BLaER1 (cell line): ENCODE data around the gene PSMB10.

Source experiments
- H3K27ac ChIP-seq: shearing (Covaris generic); formaldehyde crosslinking; 2 replicates; pipeline ENCODE4 v1.8.1; 2022
- H3K27me3 ChIP-seq: shearing (Covaris generic); formaldehyde crosslinking; 2 replicates; pipeline ENCODE4 v1.8.1; 2022
- H3K36me3 ChIP-seq: shearing (Covaris generic); formaldehyde crosslinking; 2 replicates; pipeline ENCODE4 v1.8.1; 2022
- H3K4me1 ChIP-seq: shearing (Covaris generic); formaldehyde crosslinking; 2 replicates; pipeline ENCODE4 v1.8.1; 2022
- H3K4me2 ChIP-seq: shearing (Covaris generic); formaldehyde crosslinking; 2 replicates; pipeline ENCODE4 v1.8.1; 2022
- H3K4me3 ChIP-seq: shearing (Covaris generic); formaldehyde crosslinking; 2 replicates; pipeline ENCODE4 v1.8.1; 2022
- H3K9ac ChIP-seq: shearing (Covaris generic); formaldehyde crosslinking; 2 replicates; pipeline ENCODE4 v1.8.1; 2022
- H3K9me3 ChIP-seq: shearing (Covaris generic); formaldehyde crosslinking; 2 replicates; pipeline ENCODE4 v1.8.1; 2022
- H4K20me1 ChIP-seq: shearing (Covaris generic); formaldehyde crosslinking; 2 replicates; pipeline ENCODE4 v1.8.1; 2022
- Cebpa-rat ChIP-seq: shearing (Covaris generic); IDR thresholded peaks from 2 replicates; pipeline ENCODE4 v1.8.1; 2022

The PSMB10 gene

DNA sequence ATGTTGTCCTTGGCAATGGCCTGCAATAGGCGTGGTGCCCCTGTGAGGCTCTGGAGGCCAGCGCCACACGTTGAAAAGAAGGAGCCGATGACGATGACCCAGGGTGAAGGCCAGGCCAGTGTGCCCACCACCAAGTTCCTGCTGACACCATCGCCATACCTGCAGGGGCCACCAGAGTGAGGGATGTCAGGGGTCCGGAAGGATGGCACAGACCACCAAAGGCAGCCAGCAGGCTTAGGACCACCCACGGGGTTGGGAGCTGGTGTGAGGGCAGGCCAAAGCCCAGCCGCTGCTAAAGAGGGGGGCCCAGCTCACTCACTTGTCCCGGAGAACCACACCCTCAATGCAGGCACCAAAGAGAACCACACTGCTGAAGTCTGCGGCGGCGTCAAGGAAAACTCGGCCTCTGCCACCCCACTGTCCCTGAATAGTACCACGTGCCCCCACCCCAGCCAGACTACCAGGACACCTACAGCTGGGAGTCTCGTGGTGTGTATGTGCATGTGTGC is 13.7 kb upstream of the PSMB10 start:
- no peak for TF ChIP-seq Cebpa-rat
- Histone ChIP-seq H3K36me3 (peaks cover 84% of the 10 kb centered on the region), H3K4me3 (no peak overlapping the region), H3K9ac (no peak overlapping the region), H3K27me3 (no peaks in the 10 kb centered on the region), H4K20me1 (peaks cover 9% of the 10 kb centered on the region; the same call in 1 of the 2 replicates), H3K27ac (no peak overlapping the region), H3K9me3 (no peaks in the 10 kb centered on the region), H3K4me1 (peaks cover 19% of the 10 kb centered on the region), H3K4me2 (no peak overlapping the region)

DNA sequence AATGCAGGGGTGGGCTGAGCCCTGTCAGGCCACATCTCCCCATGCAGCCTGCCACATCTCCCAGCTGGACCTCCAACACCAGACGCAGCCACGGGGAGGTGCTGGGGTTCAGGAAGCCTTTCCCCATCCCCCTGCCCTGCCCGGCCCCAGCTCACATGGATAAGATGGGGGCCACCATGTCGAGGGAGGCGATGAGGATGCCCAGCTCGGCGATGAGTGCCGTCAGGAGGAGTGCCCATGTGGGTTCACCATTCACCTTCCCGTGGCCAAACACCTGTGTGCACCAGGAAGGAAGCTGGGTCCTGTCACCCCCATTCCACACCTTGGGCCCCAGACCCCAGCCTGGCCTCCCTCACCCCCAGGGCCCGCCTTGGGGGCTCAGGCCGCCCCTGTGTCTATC is 13.0 kb upstream of the PSMB10 start:
- no peak for TF ChIP-seq Cebpa-rat
- peaks cover 19% of the 10 kb centered on the region for H3K4me1 ChIP-seq
- no peak overlapping the region for H3K27ac ChIP-seq
- H3K9me3 ChIP-seq: no peaks in the 10 kb centered on the region
- no peak overlapping the region for H3K9ac ChIP-seq
- no peak overlapping the region for H3K4me3 ChIP-seq
- no peaks in the 10 kb centered on the region for H3K27me3 ChIP-seq
- peaks cover 9% of the 10 kb centered on the region; the same call in 1 of the 2 replicates for H4K20me1 ChIP-seq
- peaks cover 84% of the 10 kb centered on the region for H3K36me3 ChIP-seq
- H3K4me2 ChIP-seq: no peak overlapping the region

- no peak for TF ChIP-seq Cebpa-rat
- Histone ChIP-seq H3K4me2 (no peak overlapping the region), H3K9me3 (no peaks in the 10 kb centered on the region), H3K4me1 (peaks cover 10% of the 10 kb centered on the region), H3K36me3 (peaks cover 90% of the 10 kb centered on the region), H3K27me3 (no peaks in the 10 kb centered on the region), H3K27ac (no peak overlapping the region), H3K9ac (no peak overlapping the region), H4K20me1 (peaks cover 9% of the 10 kb centered on the region; the same call in 1 of the 2 replicates), H3K4me3 (no peak overlapping the region)
Observed at GRCh38 chr16:67948015-67948414, 11.4 kb upstream of the PSMB10 start.

- Histone ChIP-seq H4K20me1 (peaks cover 9% of the 10 kb centered on the region; the same call in 1 of the 2 replicates), H3K9me3 (no peaks in the 10 kb centered on the region), H3K36me3 (peaks cover 97% of the 10 kb centered on the region), H3K9ac (0 out of 2 replicates have a peak overlapping the region, but pooled peaks have one; percentile 24), H3K27me3 (no peaks in the 10 kb centered on the region), H3K4me1 (peaks cover 15% of the 10 kb centered on the region), H3K4me3 (no peak overlapping the region), H3K27ac (peak overlapping the region; percentile 46), H3K4me2 (peak overlapping the region; percentile 42)
- no peak for TF ChIP-seq Cebpa-rat
Observed at GRCh38 chr16:67946966-67947558, 10.4 kb upstream of the PSMB10 start.

GRCh38 chr16:67946128-67946569 is 9.5 kb upstream of the PSMB10 start:
- H3K9ac ChIP-seq: 0 out of 2 replicates have a peak overlapping the region, but pooled peaks have one; percentile 24
- peaks cover 9% of the 10 kb centered on the region; the same call in 1 of the 2 replicates for H4K20me1 ChIP-seq
- no peaks in the 10 kb centered on the region for H3K27me3 ChIP-seq
- no peaks in the 10 kb centered on the region for H3K9me3 ChIP-seq
- H3K4me1 ChIP-seq: peaks cover 24% of the 10 kb centered on the region
- H3K27ac ChIP-seq: peak overlapping the region; percentile 46
- peak overlapping the region; percentile 42 for H3K4me2 ChIP-seq
- H3K4me3 ChIP-seq: no peak overlapping the region
- H3K36me3 ChIP-seq: peaks cover 90% of the 10 kb centered on the region
- no peak for TF ChIP-seq Cebpa-rat

DNA sequence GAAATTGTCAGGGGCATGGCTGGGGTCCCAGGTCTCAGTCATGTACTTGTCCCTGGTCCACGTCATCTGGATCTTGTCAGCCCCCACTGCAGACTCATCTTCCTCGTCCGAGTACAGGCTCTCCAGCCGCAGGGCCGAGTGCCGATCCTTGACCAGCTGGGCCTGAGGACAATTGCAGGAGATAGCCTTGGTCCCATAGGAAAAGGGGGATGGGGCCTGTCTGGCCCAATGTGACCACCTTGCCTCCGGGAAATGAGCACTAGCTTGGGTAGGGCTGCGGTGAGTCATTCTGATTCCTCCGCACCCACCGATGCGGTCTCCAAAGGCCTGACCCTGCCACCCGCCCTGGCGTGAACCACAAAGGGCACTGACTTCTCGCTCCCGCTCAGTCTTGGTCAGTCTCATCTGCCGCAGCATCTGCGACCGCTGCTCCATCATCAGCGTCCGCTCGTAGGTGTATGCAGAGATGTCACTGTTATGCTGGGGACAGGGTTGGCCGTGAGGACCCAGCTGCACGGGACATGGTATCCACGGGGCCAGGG is 8.8 kb upstream of the PSMB10 start:
- Histone ChIP-seq H3K9ac (no peak overlapping the region), H3K9me3 (no peaks in the 10 kb centered on the region), H3K36me3 (peaks cover 83% of the 10 kb centered on the region), H3K4me1 (peaks cover 31% of the 10 kb centered on the region), H3K4me3 (no peak overlapping the region), H3K27me3 (no peaks in the 10 kb centered on the region), H3K27ac (no peak overlapping the region), H4K20me1 (peaks cover 9% of the 10 kb centered on the region; the same call in 1 of the 2 replicates), H3K4me2 (no peak overlapping the region)
- no peak for TF ChIP-seq Cebpa-rat

GRCh38 chr16:67944690-67945391 is 8.2 kb upstream of the PSMB10 start:
- H4K20me1 ChIP-seq: peaks cover 9% of the 10 kb centered on the region; the same call in 1 of the 2 replicates
- no peak overlapping the region for H3K4me3 ChIP-seq
- no peak overlapping the region for H3K9ac ChIP-seq
- no peak overlapping the region for H3K27ac ChIP-seq
- peaks cover 77% of the 10 kb centered on the region for H3K36me3 ChIP-seq
- TF ChIP-seq Cebpa-rat: no peak
- H3K9me3 ChIP-seq: no peaks in the 10 kb centered on the region
- no peak overlapping the region for H3K4me2 ChIP-seq
- H3K4me1 ChIP-seq: peaks cover 38% of the 10 kb centered on the region
- H3K27me3 ChIP-seq: no peaks in the 10 kb centered on the region

- Histone ChIP-seq H3K27me3 (no peaks in the 10 kb centered on the region), H3K36me3 (peaks cover 69% of the 10 kb centered on the region), H3K9ac (no peak within 1 kb of the TSS), H3K4me2 (no peak within 1 kb of the TSS), H3K4me3 (no peak within 1 kb of the TSS), H3K27ac (0 out of 2 replicates have a peak within 1 kb of the TSS, but pooled peaks have one; percentile 26), H3K4me1 (peaks cover 45% of the 10 kb centered on the region), H4K20me1 (peaks cover 9% of the 10 kb centered on the region; the same call in 1 of the 2 replicates), H3K9me3 (no peaks in the 10 kb centered on the region)
- TF ChIP-seq Cebpa-rat: no peak
Observed at GRCh38 chr16:67943619-67944504, 7.2 kb upstream of the PSMB10 start, which contains the start of gene LCAT. TSS of gene LCAT (minus strand) at chr16:67944120. CDS start at chr16:67944101, 19 bp downstream.

DNA sequence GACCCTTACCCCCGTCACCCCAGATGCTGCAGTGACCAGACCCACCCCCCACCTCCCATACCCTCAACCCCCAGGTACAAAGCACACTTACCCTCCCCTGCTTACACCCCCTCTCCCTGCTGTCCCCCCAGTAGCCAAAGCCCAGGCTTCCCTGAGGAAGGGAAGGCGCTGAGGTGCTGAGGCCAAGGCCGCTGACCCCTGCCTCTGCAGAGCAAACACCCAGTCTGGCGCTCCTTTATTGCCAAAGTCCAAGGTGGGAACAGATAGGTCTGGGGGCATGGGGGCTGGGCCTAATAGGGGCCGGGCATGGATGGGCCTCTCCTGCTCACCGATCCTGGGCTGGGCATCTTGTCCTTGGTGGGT is 6.6 kb upstream of the PSMB10 start:
- peaks cover 45% of the 10 kb centered on the region for H3K4me1 ChIP-seq
- H4K20me1 ChIP-seq: peaks cover 9% of the 10 kb centered on the region; the same call in 1 of the 2 replicates
- H3K27me3 ChIP-seq: no peaks in the 10 kb centered on the region
- H3K36me3 ChIP-seq: peaks cover 63% of the 10 kb centered on the region
- H3K27ac ChIP-seq: no peak overlapping the region
- no peak overlapping the region for H3K4me2 ChIP-seq
- no peaks in the 10 kb centered on the region for H3K9me3 ChIP-seq
- H3K4me3 ChIP-seq: no peak overlapping the region
- no peak overlapping the region for H3K9ac ChIP-seq
- TF ChIP-seq Cebpa-rat: no peak
